HEK293 (cell line): ENCODE data around the gene KIDINS220.

ENCODE experiments used
- YY1 ChIP-seq: fragments of 450-650 bp; formaldehyde crosslinking; IDR thresholded peaks from 2 replicates; pipeline ENCODE4 v1.5.1; 2018; ENCODE audit warnings: missing biosample characterization, missing genetic modification characterization
- ZNF140 ChIP-seq: fragments of 450-650 bp; formaldehyde crosslinking; IDR thresholded peaks from 2 replicates; pipeline ENCODE4 v1.5.1; 2016; ENCODE audit warnings: missing biosample characterization, missing genetic modification characterization
- TF ChIP-seq, protein P1 (sequence below): fragments of 450-650 bp; formaldehyde crosslinking; IDR thresholded peaks from 2 replicates; pipeline ENCODE4 v1.5.1; 2016; ENCODE audit warnings: missing biosample characterization, missing genetic modification characterization, borderline replicate concordance

DNA sequence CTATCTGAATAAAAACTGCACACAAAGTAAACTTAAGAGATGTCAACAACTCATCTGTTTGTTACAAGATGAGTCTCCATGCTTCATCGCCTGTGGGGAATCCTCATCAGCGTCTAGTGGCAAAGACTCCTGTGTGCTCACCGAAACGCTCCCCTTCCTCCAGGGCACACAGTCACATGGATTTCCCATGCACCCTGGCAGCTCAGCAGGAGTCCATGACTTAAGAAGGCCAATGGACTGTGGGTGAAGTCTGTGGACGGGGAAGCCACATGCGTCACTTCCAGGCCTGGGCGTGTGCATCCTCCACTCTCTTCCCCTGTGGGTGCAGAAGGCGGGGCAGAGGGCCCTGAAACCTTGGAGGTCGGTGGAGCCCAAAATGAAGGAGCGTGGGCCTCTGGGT is 114.4 kb downstream of the KIDINS220 start:
- TF ChIP-seq ZNF140 (tag by site-specific recombination) (no peak), YY1 (tag by site-specific recombination) (no peak)
- TF ChIP-seq, protein P1, sequence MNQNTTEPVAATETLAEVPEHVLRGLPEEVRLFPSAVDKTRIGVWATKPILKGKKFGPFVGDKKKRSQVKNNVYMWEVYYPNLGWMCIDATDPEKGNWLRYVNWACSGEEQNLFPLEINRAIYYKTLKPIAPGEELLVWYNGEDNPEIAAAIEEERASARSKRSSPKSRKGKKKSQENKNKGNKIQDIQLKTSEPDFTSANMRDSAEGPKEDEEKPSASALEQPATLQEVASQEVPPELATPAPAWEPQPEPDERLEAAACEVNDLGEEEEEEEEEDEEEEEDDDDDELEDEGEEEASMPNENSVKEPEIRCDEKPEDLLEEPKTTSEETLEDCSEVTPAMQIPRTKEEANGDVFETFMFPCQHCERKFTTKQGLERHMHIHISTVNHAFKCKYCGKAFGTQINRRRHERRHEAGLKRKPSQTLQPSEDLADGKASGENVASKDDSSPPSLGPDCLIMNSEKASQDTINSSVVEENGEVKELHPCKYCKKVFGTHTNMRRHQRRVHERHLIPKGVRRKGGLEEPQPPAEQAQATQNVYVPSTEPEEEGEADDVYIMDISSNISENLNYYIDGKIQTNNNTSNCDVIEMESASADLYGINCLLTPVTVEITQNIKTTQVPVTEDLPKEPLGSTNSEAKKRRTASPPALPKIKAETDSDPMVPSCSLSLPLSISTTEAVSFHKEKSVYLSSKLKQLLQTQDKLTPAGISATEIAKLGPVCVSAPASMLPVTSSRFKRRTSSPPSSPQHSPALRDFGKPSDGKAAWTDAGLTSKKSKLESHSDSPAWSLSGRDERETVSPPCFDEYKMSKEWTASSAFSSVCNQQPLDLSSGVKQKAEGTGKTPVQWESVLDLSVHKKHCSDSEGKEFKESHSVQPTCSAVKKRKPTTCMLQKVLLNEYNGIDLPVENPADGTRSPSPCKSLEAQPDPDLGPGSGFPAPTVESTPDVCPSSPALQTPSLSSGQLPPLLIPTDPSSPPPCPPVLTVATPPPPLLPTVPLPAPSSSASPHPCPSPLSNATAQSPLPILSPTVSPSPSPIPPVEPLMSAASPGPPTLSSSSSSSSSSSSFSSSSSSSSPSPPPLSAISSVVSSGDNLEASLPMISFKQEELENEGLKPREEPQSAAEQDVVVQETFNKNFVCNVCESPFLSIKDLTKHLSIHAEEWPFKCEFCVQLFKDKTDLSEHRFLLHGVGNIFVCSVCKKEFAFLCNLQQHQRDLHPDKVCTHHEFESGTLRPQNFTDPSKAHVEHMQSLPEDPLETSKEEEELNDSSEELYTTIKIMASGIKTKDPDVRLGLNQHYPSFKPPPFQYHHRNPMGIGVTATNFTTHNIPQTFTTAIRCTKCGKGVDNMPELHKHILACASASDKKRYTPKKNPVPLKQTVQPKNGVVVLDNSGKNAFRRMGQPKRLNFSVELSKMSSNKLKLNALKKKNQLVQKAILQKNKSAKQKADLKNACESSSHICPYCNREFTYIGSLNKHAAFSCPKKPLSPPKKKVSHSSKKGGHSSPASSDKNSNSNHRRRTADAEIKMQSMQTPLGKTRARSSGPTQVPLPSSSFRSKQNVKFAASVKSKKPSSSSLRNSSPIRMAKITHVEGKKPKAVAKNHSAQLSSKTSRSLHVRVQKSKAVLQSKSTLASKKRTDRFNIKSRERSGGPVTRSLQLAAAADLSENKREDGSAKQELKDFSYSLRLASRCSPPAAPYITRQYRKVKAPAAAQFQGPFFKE (tag by site-specific recombination): no peak
